NB4 (cell line): ENCODE results near the gene UNC45B.

Experiments
- MYC ChIP-seq: IDR thresholded peaks from 2 replicates; pipeline ENCODE4 v1.6.1; 2011; ENCODE audit warnings: low read depth, low read length
- POLR2A ChIP-seq: IDR thresholded peaks from 2 replicates; pipeline ENCODE4 v1.6.1; 2011; ENCODE audit warnings: mild to moderate bottlenecking; ENCODE audit not compliant: insufficient read length; ENCODE audit errors: extremely low read depth
- TF ChIP-seq, protein P1 (sequence below): IDR thresholded peaks from 2 replicates; pipeline ENCODE4 v1.6.1; 2011; ENCODE audit warnings: low read depth, low read length
- TF ChIP-seq, protein P2 (sequence below): IDR thresholded peaks from one replicate; pipeline ENCODE4 v1.5.1; 2012; ENCODE audit warnings: low read depth, low read length

DNA sequence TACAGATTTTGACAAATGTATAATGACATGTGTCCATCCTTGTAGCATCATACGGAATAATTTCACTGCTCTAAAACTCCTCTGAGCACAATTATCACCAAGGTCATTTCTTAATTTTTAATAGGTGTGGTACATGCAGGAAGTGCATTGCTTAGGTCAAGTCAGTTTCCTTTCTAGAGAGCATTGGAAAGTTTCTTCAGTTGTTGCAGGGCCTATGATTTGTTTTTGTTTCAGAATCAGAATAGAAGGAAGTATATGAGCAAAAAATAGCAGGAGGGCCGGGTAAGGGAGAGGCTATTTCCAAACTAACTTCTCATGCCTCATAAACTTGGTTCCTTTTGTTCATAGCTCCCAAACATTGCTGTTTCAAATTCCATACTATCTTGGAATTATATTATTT, 71.3 kb downstream of the UNC45B start:
- TF ChIP-seq, protein P1, sequence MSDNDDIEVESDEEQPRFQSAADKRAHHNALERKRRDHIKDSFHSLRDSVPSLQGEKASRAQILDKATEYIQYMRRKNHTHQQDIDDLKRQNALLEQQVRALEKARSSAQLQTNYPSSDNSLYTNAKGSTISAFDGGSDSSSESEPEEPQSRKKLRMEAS: no peak
- TF ChIP-seq, protein P2, sequence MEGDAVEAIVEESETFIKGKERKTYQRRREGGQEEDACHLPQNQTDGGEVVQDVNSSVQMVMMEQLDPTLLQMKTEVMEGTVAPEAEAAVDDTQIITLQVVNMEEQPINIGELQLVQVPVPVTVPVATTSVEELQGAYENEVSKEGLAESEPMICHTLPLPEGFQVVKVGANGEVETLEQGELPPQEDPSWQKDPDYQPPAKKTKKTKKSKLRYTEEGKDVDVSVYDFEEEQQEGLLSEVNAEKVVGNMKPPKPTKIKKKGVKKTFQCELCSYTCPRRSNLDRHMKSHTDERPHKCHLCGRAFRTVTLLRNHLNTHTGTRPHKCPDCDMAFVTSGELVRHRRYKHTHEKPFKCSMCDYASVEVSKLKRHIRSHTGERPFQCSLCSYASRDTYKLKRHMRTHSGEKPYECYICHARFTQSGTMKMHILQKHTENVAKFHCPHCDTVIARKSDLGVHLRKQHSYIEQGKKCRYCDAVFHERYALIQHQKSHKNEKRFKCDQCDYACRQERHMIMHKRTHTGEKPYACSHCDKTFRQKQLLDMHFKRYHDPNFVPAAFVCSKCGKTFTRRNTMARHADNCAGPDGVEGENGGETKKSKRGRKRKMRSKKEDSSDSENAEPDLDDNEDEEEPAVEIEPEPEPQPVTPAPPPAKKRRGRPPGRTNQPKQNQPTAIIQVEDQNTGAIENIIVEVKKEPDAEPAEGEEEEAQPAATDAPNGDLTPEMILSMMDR: no peak
- TF ChIP-seq POLR2A (no peak), MYC (no peak)
